ENCODE data around the gene COPG1. TPM values are rescaled to one million over a fixed set of nuclear protein-coding genes. Genes with fewer than 3 reads are reported as not detected.

COPG1 gene
- polyA plus RNA-seq, 1 of the 3 experiments (the other 2 are of a cell fraction): 114 TPM

DNA sequence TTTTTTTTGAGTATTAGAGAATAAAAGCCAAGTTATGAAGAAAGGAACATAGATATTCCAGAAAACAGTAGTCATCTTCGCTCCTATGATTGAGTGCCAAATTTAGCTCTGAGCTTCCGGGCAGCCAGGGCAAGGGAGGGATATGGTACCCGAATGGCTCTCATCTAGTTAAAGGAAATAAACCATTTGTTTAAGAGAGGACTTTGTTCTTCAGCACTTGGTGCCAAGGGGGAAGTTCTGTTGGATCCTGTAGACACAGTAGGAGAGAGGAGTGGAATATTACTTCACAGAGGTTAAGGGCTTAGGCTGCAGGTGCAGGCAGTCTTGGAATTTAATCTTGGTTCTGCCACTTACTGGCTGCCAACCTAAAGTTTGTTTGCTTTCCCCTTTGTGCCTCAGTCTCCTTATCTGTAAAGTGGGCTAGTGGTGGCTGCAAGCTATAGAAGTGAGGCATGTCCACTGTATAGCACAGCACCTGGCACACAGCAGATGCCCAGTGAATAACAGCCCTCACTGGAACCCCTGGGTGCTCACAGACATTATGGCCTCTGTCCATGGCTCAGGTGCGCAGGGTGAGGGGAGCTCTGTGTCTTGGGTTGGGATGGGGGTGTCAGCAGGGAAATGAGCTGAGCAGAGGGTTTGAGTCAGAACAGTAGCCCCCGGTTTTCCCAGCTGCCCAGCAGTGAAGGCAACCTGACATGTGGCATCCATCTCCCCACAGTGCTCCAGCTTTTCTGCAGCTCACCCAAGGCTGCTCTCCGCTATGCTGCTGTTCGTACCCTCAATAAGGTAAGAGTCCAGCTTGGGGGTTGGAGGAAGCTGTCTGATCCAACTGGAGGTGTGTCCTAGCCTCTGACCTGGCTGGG is 10.4 kb downstream of the COPG1 start (continued):
- TF ChIP-seq PBX3 (IDR thresholded peaks at IDR 0.05): no peak
- no peak for TF ChIP-seq TAF1 (IDR thresholded peaks at IDR 0.05; ENCODE audit: borderline replicate concordance, low read depth, low read length)
- no peak for TF ChIP-seq GATA2 (CRISPR knock-in tag; IDR thresholded peaks at IDR 0.05)
- TF ChIP-seq, protein P1, sequence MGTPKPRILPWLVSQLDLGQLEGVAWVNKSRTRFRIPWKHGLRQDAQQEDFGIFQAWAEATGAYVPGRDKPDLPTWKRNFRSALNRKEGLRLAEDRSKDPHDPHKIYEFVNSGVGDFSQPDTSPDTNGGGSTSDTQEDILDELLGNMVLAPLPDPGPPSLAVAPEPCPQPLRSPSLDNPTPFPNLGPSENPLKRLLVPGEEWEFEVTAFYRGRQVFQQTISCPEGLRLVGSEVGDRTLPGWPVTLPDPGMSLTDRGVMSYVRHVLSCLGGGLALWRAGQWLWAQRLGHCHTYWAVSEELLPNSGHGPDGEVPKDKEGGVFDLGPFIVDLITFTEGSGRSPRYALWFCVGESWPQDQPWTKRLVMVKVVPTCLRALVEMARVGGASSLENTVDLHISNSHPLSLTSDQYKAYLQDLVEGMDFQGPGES (IDR thresholded peaks at IDR 0.05; ENCODE audit: low read depth, low read length): no peak

DNA sequence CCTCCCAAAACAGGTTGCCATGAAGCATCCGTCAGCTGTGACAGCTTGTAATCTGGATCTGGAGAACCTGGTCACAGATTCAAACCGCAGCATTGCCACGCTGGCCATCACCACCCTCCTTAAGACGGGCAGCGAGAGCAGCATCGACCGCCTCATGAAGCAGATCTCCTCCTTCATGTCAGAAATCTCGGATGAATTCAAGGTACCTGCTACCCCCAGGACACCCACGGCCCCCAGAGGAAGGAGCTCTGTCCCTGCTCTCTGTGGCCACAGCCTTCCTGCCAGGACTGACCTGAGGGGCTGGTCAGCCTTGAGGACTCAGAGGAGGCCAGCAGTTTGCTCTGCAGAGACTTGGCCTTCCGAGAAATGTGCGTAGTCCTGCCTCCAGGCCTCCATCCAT is 11.2 kb downstream of the COPG1 start:
- H3F3A ChIP-seq (replicated peaks; ENCODE audit: insufficient read depth): no peaks in the 10 kb centered on the region
- ChIA-PET POLR2A (no interaction called here), CTCF (interaction anchor here (1.2 to 1.9 kb wide), 3 partner anchors 14 to 290 kb away, joined by 3 to 6 read pairs (median 6); no protein-coding TSS in a partner anchor)
- DNase-seq: no peak
- peaks cover 13% of the 10 kb centered on the region; the same call in 1 of the 2 replicates for H4K20me1 ChIP-seq (ENCODE audit: insufficient read depth)
- H2AFZ ChIP-seq (ENCODE audit: low read depth): no peak overlapping the region
- no peak overlapping the region for H3K4me3 ChIP-seq (ENCODE audit: low read depth in 2 of 2, low read length in 1 of 2)
- no peak overlapping the region for H3K27ac ChIP-seq (ENCODE audit: low read depth in 2 of 2, low read length in 1 of 2)
- WGBS (ENCODE audit: low lambda C conversion rate): 100% methylated on average over 2 of the region's 11 CpGs
- no peaks in the 10 kb centered on the region for H3K9me2 ChIP-seq
- peaks cover 26% of the 10 kb centered on the region for H3K79me2 ChIP-seq (ENCODE audit: insufficient read depth)
- H3K9me3 ChIP-seq: no peaks in the 10 kb centered on the region
- H3K4me1 ChIP-seq (ENCODE audit: control insufficient read depth in 1 of 2, insufficient read depth in 2 of 2, low read depth in 1 of 2, low read length in 1 of 2): no peaks in the 10 kb centered on the region
- TF ChIP-seq PBX3 (IDR thresholded peaks at IDR 0.05): no peak
- no peak for TF ChIP-seq CTCF (IDR thresholded peaks at IDR 0.05)
- no peak for TF ChIP-seq RFX5 (IDR thresholded peaks at IDR 0.05; ENCODE audit: low read length)
- TF ChIP-seq TEAD4 (IDR thresholded peaks at IDR 0.05; ENCODE audit: borderline replicate concordance, insufficient read depth): no peak
- TF ChIP-seq TCF12 (IDR thresholded peaks at IDR 0.05): no peak
- no peak for TF ChIP-seq SMC3 (IDR thresholded peaks at IDR 0.05; ENCODE audit: low read depth, low read length)
- no peak for TF ChIP-seq ZBTB33 (IDR thresholded peaks at IDR 0.05; ENCODE audit: borderline replicate concordance, low read depth)
- no peak for TF ChIP-seq FOXJ3 (CRISPR knock-in tag; IDR thresholded peaks at IDR 0.05)
- TF ChIP-seq GATA2 (CRISPR knock-in tag; IDR thresholded peaks at IDR 0.05): no peak
- TF ChIP-seq, protein P2, sequence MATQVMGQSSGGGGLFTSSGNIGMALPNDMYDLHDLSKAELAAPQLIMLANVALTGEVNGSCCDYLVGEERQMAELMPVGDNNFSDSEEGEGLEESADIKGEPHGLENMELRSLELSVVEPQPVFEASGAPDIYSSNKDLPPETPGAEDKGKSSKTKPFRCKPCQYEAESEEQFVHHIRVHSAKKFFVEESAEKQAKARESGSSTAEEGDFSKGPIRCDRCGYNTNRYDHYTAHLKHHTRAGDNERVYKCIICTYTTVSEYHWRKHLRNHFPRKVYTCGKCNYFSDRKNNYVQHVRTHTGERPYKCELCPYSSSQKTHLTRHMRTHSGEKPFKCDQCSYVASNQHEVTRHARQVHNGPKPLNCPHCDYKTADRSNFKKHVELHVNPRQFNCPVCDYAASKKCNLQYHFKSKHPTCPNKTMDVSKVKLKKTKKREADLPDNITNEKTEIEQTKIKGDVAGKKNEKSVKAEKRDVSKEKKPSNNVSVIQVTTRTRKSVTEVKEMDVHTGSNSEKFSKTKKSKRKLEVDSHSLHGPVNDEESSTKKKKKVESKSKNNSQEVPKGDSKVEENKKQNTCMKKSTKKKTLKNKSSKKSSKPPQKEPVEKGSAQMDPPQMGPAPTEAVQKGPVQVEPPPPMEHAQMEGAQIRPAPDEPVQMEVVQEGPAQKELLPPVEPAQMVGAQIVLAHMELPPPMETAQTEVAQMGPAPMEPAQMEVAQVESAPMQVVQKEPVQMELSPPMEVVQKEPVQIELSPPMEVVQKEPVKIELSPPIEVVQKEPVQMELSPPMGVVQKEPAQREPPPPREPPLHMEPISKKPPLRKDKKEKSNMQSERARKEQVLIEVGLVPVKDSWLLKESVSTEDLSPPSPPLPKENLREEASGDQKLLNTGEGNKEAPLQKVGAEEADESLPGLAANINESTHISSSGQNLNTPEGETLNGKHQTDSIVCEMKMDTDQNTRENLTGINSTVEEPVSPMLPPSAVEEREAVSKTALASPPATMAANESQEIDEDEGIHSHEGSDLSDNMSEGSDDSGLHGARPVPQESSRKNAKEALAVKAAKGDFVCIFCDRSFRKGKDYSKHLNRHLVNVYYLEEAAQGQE (IDR thresholded peaks at IDR 0.05; ENCODE audit: low read depth, low read length): no peak
- no peak overlapping the region for H3K9ac ChIP-seq
- no peaks in the 10 kb centered on the region for H3K27me3 ChIP-seq (ENCODE audit: insufficient read depth)
- no peak overlapping the region for H3K4me2 ChIP-seq
- H3K36me3 ChIP-seq (replicated peaks in 1 of 2; ENCODE audit: control insufficient read depth in 1 of 2, insufficient read depth in 2 of 2, low read length in 1 of 2): peaks cover 69 to 76% of the 10 kb centered on the region in 2 experiments
